ENCODE results near the gene VSIR. TPM values are rescaled to one million over a fixed set of nuclear protein-coding genes. Genes with fewer than 3 reads are reported as not detected.
A peak's percentile ranks its signal among the peaks of the same experiment; 100 is the strongest.

VSIR gene
- total and polyA plus RNA-seq, 7 donors, result 12.0 to 73.1 (median 40.2) TPM

DNA sequence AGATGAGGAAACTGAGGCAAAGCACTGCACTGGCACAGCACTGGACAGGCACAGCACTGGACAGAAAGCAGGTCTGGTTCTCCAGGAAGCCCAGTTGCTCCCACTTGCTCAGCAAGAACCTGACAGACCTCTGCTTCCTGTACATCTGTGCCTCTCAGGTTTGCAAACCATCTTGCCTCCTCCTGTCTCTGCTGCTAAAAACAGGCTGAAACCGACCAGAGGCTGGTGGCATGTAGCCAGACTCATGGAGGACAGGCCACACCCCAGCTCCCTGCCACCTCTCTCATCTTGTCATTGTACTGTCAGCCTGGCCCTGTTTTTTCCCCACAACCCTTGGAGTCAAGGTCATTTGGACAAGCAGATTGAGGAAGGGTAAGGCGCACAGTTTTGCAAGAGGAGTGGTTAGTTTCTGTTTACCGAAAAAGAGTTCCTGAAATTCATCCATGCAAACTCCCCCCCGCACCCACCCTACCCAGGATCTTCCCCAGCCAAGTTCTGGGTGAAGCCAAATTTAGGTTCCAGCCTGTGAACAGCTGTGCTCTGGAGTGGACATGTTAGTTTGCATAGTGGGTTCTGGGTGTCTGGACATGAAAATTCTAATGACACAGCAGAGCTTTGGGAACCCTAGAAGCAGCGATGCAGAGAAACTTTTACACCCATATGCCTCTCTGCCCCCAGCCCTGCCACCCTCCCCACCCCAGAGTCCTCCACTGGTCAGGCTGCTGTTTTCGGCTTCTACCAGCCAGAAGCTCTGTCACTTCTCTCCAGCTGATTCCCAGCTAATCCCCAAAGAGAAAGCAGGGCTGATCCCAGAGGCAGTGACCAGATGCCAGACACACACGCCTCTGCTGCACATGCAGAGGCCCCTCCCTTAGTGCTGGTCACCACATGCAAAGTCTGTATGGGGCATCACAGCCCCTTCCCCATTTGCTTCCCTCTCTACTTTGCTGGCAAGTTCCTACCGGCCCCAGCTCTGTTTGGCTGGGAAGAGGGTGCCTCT is 45.3 kb downstream of the VSIR start:
- Histone ChIP-seq H3K9me3 (no peaks in the 10 kb centered on the region), H3K36me3 (no peaks in the 10 kb centered on the region), H3K4me3 (no peak overlapping the region), H3K4me1 (peaks cover 0 to 38% (median 32%) of the 10 kb centered on the region in 4 donors), H3K27ac (peak overlapping the region; percentile 73 to 82 (median 76)), H3K27me3 (no peaks in the 10 kb centered on the region)
- peak; percentile 87 for DNase-seq
- intact Hi-C loops (cut with DNase I), result loop anchor here (5.0 kb wide), 1 partner anchor 44 kb away; the partner anchor contains the start of gene VSIR
- WGBS, 2 donors, result 22% methylated on average over 8 of the region's 8 CpGs
- TF ChIP-seq POLR2AphosphoS5 (IDR thresholded peaks at IDR 0.05), result peak in 2 of 4 donors; percentile 10 to 19
- TF ChIP-seq POLR2A (IDR thresholded peaks at IDR 0.05), result no peak

DNA sequence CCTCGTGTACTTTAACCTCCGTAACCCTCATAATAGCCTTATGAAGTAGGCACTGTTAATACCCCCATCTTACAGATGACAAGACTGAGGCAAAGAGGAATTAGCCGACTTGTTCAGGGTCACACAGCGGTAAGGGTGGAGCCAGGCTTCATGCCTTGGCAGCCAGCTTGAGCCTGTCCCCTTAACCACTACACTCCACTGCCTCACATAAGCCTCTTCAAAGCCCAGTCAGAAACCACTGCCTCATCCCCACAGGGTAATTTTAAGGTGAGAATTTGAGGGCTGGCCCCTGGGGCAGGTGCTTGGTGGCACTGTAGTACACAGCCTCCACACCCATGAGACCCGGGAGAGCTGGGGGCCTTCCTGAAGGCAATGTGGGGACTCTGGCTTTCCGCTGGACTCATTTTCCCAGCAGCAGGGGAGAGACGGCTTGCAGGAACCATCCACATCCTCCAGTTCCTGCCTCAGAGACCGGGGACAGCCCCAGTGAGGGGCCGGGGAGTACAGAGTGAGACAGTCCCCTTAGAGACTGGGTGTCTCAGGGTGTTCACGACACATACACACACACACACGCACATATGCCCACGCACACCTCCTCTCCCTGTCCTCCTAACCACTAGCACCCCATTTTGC is 46.1 kb downstream of the VSIR start:
- TF ChIP-seq, protein P1, sequence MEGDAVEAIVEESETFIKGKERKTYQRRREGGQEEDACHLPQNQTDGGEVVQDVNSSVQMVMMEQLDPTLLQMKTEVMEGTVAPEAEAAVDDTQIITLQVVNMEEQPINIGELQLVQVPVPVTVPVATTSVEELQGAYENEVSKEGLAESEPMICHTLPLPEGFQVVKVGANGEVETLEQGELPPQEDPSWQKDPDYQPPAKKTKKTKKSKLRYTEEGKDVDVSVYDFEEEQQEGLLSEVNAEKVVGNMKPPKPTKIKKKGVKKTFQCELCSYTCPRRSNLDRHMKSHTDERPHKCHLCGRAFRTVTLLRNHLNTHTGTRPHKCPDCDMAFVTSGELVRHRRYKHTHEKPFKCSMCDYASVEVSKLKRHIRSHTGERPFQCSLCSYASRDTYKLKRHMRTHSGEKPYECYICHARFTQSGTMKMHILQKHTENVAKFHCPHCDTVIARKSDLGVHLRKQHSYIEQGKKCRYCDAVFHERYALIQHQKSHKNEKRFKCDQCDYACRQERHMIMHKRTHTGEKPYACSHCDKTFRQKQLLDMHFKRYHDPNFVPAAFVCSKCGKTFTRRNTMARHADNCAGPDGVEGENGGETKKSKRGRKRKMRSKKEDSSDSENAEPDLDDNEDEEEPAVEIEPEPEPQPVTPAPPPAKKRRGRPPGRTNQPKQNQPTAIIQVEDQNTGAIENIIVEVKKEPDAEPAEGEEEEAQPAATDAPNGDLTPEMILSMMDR (IDR thresholded peaks at IDR 0.05), result no peak
- no peak for TF ChIP-seq EP300 (IDR thresholded peaks at IDR 0.05)
- Histone ChIP-seq H3K27ac (peak overlapping the region; percentile 73 to 82 (median 76)), H3K9me3 (no peaks in the 10 kb centered on the region), H3K4me3 (no peak overlapping the region), H3K36me3 (no peaks in the 10 kb centered on the region), H3K4me1 (peaks cover 0 to 38% (median 32%) of the 10 kb centered on the region in 4 donors), H3K27me3 (no peaks in the 10 kb centered on the region)
- intact Hi-C loops (cut with DNase I), result loop anchor here (5.0 kb wide), 1 partner anchor 45 kb away; the partner anchor contains the start of gene VSIR
- 42% methylated on average over 12 of the region's 12 CpGs for WGBS, 2 donors
- no peak for DNase-seq

DNA sequence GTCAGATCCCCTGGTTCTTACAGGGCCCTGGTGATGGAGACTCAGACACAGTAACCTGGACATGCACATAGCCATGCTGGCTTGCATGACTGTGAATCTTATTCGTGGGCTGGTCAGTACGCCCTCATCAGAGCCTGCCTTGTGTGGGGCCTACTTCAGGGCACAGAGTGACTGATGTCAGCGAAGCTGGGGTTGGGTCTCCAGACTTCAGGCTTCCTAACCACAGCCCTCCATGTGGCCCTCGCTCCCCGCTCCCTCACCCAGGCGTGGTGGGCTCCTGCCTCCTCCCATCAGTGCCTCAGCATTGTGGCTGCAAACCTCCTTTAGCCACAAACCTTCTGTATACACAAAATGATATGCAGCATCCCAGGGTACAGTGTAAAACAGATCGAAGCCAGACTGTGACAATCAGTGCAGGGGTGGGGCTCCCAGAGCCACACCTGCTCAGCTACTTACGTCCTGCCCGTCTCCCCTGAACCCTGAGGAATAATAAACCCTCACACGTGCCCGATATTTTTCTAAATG is 46.7 kb downstream of the VSIR start:
- TF ChIP-seq, protein P1 (IDR thresholded peaks at IDR 0.05), result no peak
- TF ChIP-seq POLR2A (IDR thresholded peaks at IDR 0.05) (no peak), EP300 (IDR thresholded peaks at IDR 0.05) (no peak), POLR2AphosphoS5 (IDR thresholded peaks at IDR 0.05) (no peak)
- Histone ChIP-seq H3K9me3 (no peaks in the 10 kb centered on the region), H3K36me3 (no peaks in the 10 kb centered on the region), H3K4me3 (no peak overlapping the region), H3K27me3 (no peaks in the 10 kb centered on the region), H3K4me1 (peaks cover 0 to 38% (median 32%) of the 10 kb centered on the region in 4 donors), H3K27ac (peak overlapping the region; percentile 73 to 82 (median 76))
- DNase-seq, result no peak
- 41 to 50% methylated on average over 11 of the region's 11 CpGs for WGBS, 2 donors
- intact Hi-C loops (cut with DNase I), result loop anchor here (5.0 kb wide), 1 partner anchor 46 kb away; the partner anchor contains the start of gene VSIR

DNA sequence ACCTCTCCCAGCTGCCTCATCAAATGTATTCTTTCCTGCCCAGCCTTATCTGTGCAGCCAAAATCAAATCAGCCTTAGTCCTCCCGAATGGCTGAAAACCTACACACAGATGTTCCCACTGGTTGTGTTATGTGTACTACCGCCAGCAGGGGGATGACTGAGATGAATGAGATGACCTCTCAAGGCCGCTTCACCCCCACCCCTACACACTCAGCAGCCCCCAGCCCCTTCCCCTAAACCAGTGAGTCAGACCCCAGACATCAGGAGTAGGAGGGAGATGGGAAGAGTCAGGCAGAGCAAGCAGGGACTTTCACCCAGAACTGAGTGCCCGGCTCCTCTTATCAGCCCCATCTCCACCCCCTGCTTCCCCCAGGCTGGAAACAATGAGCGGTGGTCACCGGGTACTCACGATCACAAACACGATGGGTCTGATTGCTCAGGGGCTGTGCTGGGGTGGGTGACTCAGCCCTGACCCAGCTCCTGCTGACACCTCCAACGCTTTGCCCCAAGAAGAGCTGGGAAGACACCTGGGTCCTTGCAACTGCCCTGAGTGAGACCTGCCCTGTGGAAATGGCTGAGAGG is 47.2 kb downstream of the VSIR start:
- no peak for DNase-seq
- peak overlapping the region in 1 of 4 donors; percentile 78 for H3K27ac ChIP-seq
- H3K4me3 ChIP-seq, result no peak overlapping the region
- no peaks in the 10 kb centered on the region for H3K27me3 ChIP-seq
- 44 to 56% methylated on average over 9 of the region's 9 CpGs for WGBS, 2 donors
- intact Hi-C loops (cut with DNase I), result loop anchor here (5.0 kb wide), 1 partner anchor 46 kb away; the partner anchor contains the start of gene VSIR
- H3K36me3 ChIP-seq, result no peaks in the 10 kb centered on the region
- H3K9me3 ChIP-seq, result no peaks in the 10 kb centered on the region
- TF ChIP-seq POLR2AphosphoS5 (IDR thresholded peaks at IDR 0.05) (no peak), EP300 (IDR thresholded peaks at IDR 0.05) (no peak), POLR2A (IDR thresholded peaks at IDR 0.05) (no peak)
- TF ChIP-seq, protein P1 (IDR thresholded peaks at IDR 0.05), result no peak
- H3K4me1 ChIP-seq, result peaks cover 0 to 38% (median 32%) of the 10 kb centered on the region in 4 donors
